COLO829 (cell line): Measurements from ENCODE around the gene ASCC3.

Source experiments
- DNase-seq: peaks from one replicate; pipeline ENCODE4 v3.0.0; 2012; ENCODE audit warnings: low spot score

ASCC3 gene

GRCh38 chr6:100491952-100492670 lies 389.0 kb downstream of the ASCC3 start:
- DNase-seq: no peak

GRCh38 chr6:100490065-100490464 lies 391.1 kb downstream of the ASCC3 start:
- no peak for DNase-seq

GRCh38 chr6:100488244-100488643 lies 392.9 kb downstream of the ASCC3 start:
- DNase-seq: no peak

GRCh38 chr6:100487638-100488037 lies 393.5 kb downstream of the ASCC3 start:
- no peak for DNase-seq

- DNase-seq: no peak
Measured at GRCh38 chr6:100485268-100485667, 395.9 kb downstream of the ASCC3 start.

- no peak for DNase-seq
Measured at GRCh38 chr6:100484474-100484873, 396.7 kb downstream of the ASCC3 start.

GRCh38 chr6:100482698-100483097 lies 398.4 kb downstream of the ASCC3 start:
- no peak for DNase-seq

- peak; percentile 13 for DNase-seq
Measured at GRCh38 chr6:100479179-100480035, 401.7 kb downstream of the ASCC3 start.

- DNase-seq: no peak
Measured at GRCh38 chr6:100475554-100476320, 405.4 kb downstream of the ASCC3 start.

GRCh38 chr6:100473182-100473581 lies 407.9 kb downstream of the ASCC3 start:
- DNase-seq: no peak

- no peak for DNase-seq
Measured at GRCh38 chr6:100472674-100473073, 408.5 kb downstream of the ASCC3 start.

- no peak for DNase-seq
Measured at GRCh38 chr6:100470422-100471120, 410.6 kb downstream of the ASCC3 start.

GRCh38 chr6:100469101-100469859 lies 411.8 kb downstream of the ASCC3 start:
- no peak for DNase-seq

GRCh38 chr6:100468016-100468622 lies 413.0 kb downstream of the ASCC3 start:
- no peak for DNase-seq

- no peak for DNase-seq
Measured at GRCh38 chr6:100467129-100468015, 413.8 kb downstream of the ASCC3 start.

GRCh38 chr6:100466410-100467128 lies 414.6 kb downstream of the ASCC3 start:
- no peak for DNase-seq

- no peak for DNase-seq
Measured at GRCh38 chr6:100465701-100466409, 415.3 kb downstream of the ASCC3 start.
